Vagina (tissue), 2 donors: Measurements from ENCODE around the gene ARFRP1. TPM values are rescaled to one million over a fixed set of nuclear protein-coding genes. Genes with fewer than 3 reads are reported as not detected.
"Not testable (repeated sequence)": the region's sequence is repeated elsewhere in the genome, so short reads cannot be mapped to it uniquely, and the experiment has no call there.

Experiments used
- DNase-seq, 2 donors: peaks; one replicate each; pipeline ENCODE4 v3.0.0-alpha.2; 2017; ENCODE audit errors: extremely low spot score in 2 of 2
- H3K27ac ChIP-seq: fragments of 200-600 bp; sonication (generic); one replicate; pipeline ENCODE4 v1.5.1; 2019
- H3K27me3 ChIP-seq: fragments of 200-600 bp; sonication (generic); one replicate; pipeline ENCODE4 v1.5.1; 2019
- H3K36me3 ChIP-seq, 2 donors: fragments of 200-600 bp; sonication (generic); one replicate each; pipeline ENCODE4 v1.5.1; 2017 to 2019
- H3K4me1 ChIP-seq: fragments of 200-600 bp; sonication (generic); one replicate; pipeline ENCODE4 v1.5.1; 2019
- H3K4me3 ChIP-seq, 2 donors: fragments of 200-600 bp; sonication (generic); 1 replicate in 1 of 2; 2 replicates in 1 of 2; pipeline ENCODE4 v1.5.1; 2016 to 2019
- H3K9me3 ChIP-seq: fragments of 200-600 bp; sonication (generic); one replicate; pipeline ENCODE4 v1.5.1; 2019
- CTCF ChIP-seq, 3 experiments: fragments of 450-650 bp in 2 of 3; fragments of 200-600 bp in 1 of 3; sonication (generic) in 1 of 3; IDR thresholded peaks; one replicate each; pipeline ENCODE4 v1.5.1; 2017 to 2019; ENCODE audit warnings: antibody characterized with exemption in 3 of 3, mild to moderate bottlenecking in 2 of 3, moderate library complexity in 2 of 3
- POLR2A ChIP-seq, 2 donors: fragments of 450-650 bp; IDR thresholded peaks; one replicate each; pipeline ENCODE4 v1.6.1; 2017; ENCODE audit warnings: antibody characterized with exemption in 2 of 2, mild to moderate bottlenecking in 2 of 2, moderate library complexity in 2 of 2
- POLR2AphosphoS5 ChIP-seq, 2 donors: sonication (generic); formaldehyde crosslinking; IDR thresholded peaks; one replicate each; pipeline ENCODE4 v1.9.0; 2017; ENCODE audit warnings: antibody characterized with exemption in 2 of 2, mild to moderate bottlenecking in 2 of 2, low read depth in 1 of 2; ENCODE audit not compliant: insufficient read depth in 1 of 2
- intact Hi-C: fragments of 100-400 bp; cut with DNase I; formaldehyde crosslinking; loops from one replicate; pipeline ENCODE4 v1.15.1; 2023
- small RNA-seq: library from RNA; depleted of rRNA; stranded (forward); fragments of <200 nt; gene quantifications from one replicate; pipeline ENCODE3, GENCODE V24; 2016
- total RNA-seq: library from RNA; depleted of rRNA; stranded (reverse); fragments of >200 nt; gene quantifications from one replicate; pipeline ENCODE4 v1.2.3, GENCODE V29; 2016

Gene ARFRP1
- total RNA-seq, 1 donor from 2014 or later: 30.9 TPM

GRCh38 chr20:63652192-63652980 lies 55.4 kb downstream of the ARFRP1 start:
- Histone ChIP-seq H3K9me3 (no peaks in the 10 kb centered on the region), H3K36me3 (no peaks in the 10 kb centered on the region), H3K27ac (peak overlapping the region; percentile 74), H3K4me3 (peak overlapping the region; percentile 52 to 81), H3K27me3 (no peaks in the 10 kb centered on the region), H3K4me1 (peaks cover 30% of the 10 kb centered on the region)
- no peak for DNase-seq
- no peak for TF ChIP-seq POLR2AphosphoS5 (IDR thresholded peaks at IDR 0.05; ENCODE audit: insufficient read depth in 1 of 2, low read depth in 1 of 2)
- TF ChIP-seq CTCF (IDR thresholded peaks at IDR 0.05): no peak
- TF ChIP-seq POLR2A (IDR thresholded peaks at IDR 0.05): no peak
- intact Hi-C loops: no loop called here

- H3K36me3 ChIP-seq: no peaks in the 10 kb centered on the region
- no peaks in the 10 kb centered on the region for H3K9me3 ChIP-seq
- no peak for TF ChIP-seq POLR2A (IDR thresholded peaks at IDR 0.05)
- TF ChIP-seq POLR2AphosphoS5 (IDR thresholded peaks at IDR 0.05; ENCODE audit: insufficient read depth in 1 of 2, low read depth in 1 of 2): no peak
- TF ChIP-seq CTCF (IDR thresholded peaks at IDR 0.05): no peak
- H3K27me3 ChIP-seq: no peaks in the 10 kb centered on the region
- H3K4me1 ChIP-seq: peaks cover 26% of the 10 kb centered on the region
- no peak for DNase-seq
- H3K4me3 ChIP-seq: peak overlapping the region; percentile 52 to 81
- H3K27ac ChIP-seq: no peak overlapping the region
- intact Hi-C loops: no loop called here
Observed at GRCh38 chr20:63651942-63652191, 55.9 kb downstream of the ARFRP1 start.

- DNase-seq, H3K4me3 ChIP-seq, H3K36me3 ChIP-seq, intact Hi-C loops, H3K27ac ChIP-seq, H3K9me3 ChIP-seq, H3K27me3 ChIP-seq: not testable (repeated sequence)
- peaks cover 26% of the 10 kb centered on the region for H3K4me1 ChIP-seq
Observed at GRCh38 chr20:63650486-63650885, 57.3 kb downstream of the ARFRP1 start.

GRCh38 chr20:63648895-63649589 lies 58.7 kb downstream of the ARFRP1 start:
- Histone ChIP-seq H3K4me3 (no peak overlapping the region), H3K36me3 (no peaks in the 10 kb centered on the region), H3K27me3 (no peaks in the 10 kb centered on the region), H3K4me1 (peaks cover 24% of the 10 kb centered on the region), H3K27ac (no peak overlapping the region), H3K9me3 (no peaks in the 10 kb centered on the region)
- TF ChIP-seq POLR2A (IDR thresholded peaks at IDR 0.05) (no peak), CTCF (IDR thresholded peaks at IDR 0.05) (no peak), POLR2AphosphoS5 (IDR thresholded peaks at IDR 0.05; ENCODE audit: insufficient read depth in 1 of 2, low read depth in 1 of 2) (no peak)
- no peak for DNase-seq
- intact Hi-C loops: no loop called here

Small RNA genes within 50 kb of the gene (small RNA-seq; reads per million reads assigned to genes)
- not detected for gene LIME1
- gene TNFRSF6B: not detected

Other genes with a start within 250 kb of the ARFRP1 start
- gene KCNQ2, start 235.3 kb downstream of the ARFRP1 start, total RNA-seq: 1.2 TPM
- gene EEF1A2, start 208.9 kb downstream of the ARFRP1 start, total RNA-seq: 9.8 TPM
- 198 TPM for gene PPDPF, start 187.2 kb downstream of the ARFRP1 start, total RNA-seq
- gene PTK6, start 170.6 kb downstream of the ARFRP1 start, total RNA-seq: 25.8 TPM
- gene SRMS, start 160.2 kb downstream of the ARFRP1 start, total RNA-seq: not detected
- gene FNDC11, start 153.8 kb downstream of the ARFRP1 start, total RNA-seq: not detected
- 31.4 TPM for gene HELZ2, start 133.7 kb downstream of the ARFRP1 start, total RNA-seq
- 11.3 TPM for gene GMEB2, start 80.9 kb downstream of the ARFRP1 start, total RNA-seq
- 14.7 TPM for gene STMN3, start 54.6 kb downstream of the ARFRP1 start, total RNA-seq
- gene RTEL1, start 49.7 kb downstream of the ARFRP1 start, total RNA-seq: 17.7 TPM
- gene TNFRSF6B, start 11.3 kb downstream of the ARFRP1 start, total RNA-seq: 16.7 TPM
- gene ZGPAT, start 63 bp upstream of the ARFRP1 start, total RNA-seq: 30.4 TPM
- 32.4 TPM for gene LIME1, start 28.7 kb upstream of the ARFRP1 start, total RNA-seq
- 33.1 TPM for gene SLC2A4RG, start 31.8 kb upstream of the ARFRP1 start, total RNA-seq
- 7.4 TPM for gene ZBTB46, start 123.3 kb upstream of the ARFRP1 start, total RNA-seq
- not detected for gene ABHD16B, start 153.5 kb upstream of the ARFRP1 start, total RNA-seq
- gene TPD52L2, start 157.3 kb upstream of the ARFRP1 start, total RNA-seq: 90.1 TPM
- gene DNAJC5, start 187.2 kb upstream of the ARFRP1 start, total RNA-seq: 25.8 TPM
- gene UCKL1, start 248.4 kb upstream of the ARFRP1 start, total RNA-seq: 50.1 TPM